HepG2 (cell line): Measurements from ENCODE around the gene MAPK14. TPM values are rescaled to one million over a fixed set of nuclear protein-coding genes. Genes with fewer than 3 reads are reported as not detected.
A peak's percentile ranks its signal among the peaks of the same experiment; 100 is the strongest.

ENCODE experiments used
- ATM ChIP-seq: fragments of 450-650 bp; IDR thresholded peaks from 2 replicates; pipeline ENCODE4 v1.7.1; 2017; ENCODE audit warnings: mild to moderate bottlenecking, borderline replicate concordance
- CENPX ChIP-seq: sonication (generic); formaldehyde crosslinking; IDR thresholded peaks from 2 replicates; pipeline ENCODE4 v1.9.0; 2021; ENCODE audit warnings: mild to moderate bottlenecking, missing genetic modification reagents, moderate library complexity
- HMG20A ChIP-seq: IDR thresholded peaks from 2 replicates; pipeline ENCODE4 v1.6.1; 2016; ENCODE audit warnings: borderline replicate concordance
- ISX ChIP-seq: sonication (generic); formaldehyde crosslinking; conservative IDR thresholded peaks from 2 replicates; pipeline ENCODE4 v1.5.0; 2020; ENCODE audit warnings: missing genetic modification reagents
- MBD4 ChIP-seq: IDR thresholded peaks from 2 replicates; pipeline ENCODE4 v1.6.1; 2012; ENCODE audit warnings: low read length, inconsistent platforms, borderline replicate concordance
- RXRA ChIP-seq: sonication (generic); formaldehyde crosslinking; IDR thresholded peaks from 2 replicates; pipeline ENCODE4 v1.5.1; 2020; ENCODE audit warnings: missing genetic modification reagents
- SATB2 ChIP-seq: sonication (generic); formaldehyde crosslinking; IDR thresholded peaks from 2 replicates; pipeline ENCODE4 v1.5.0; 2020; ENCODE audit warnings: missing genetic modification reagents
- ZNF143 ChIP-seq: sonication (generic); formaldehyde crosslinking; IDR thresholded peaks from 2 replicates; pipeline ENCODE4 v1.4.0; 2020; ENCODE audit warnings: missing genetic modification reagents
- ZNF562 ChIP-seq: sonication (generic); formaldehyde crosslinking; IDR thresholded peaks from 2 replicates; pipeline ENCODE4 v1.8.0; 2022; ENCODE audit warnings: missing genetic modification reagents, borderline replicate concordance
- ZNF678 ChIP-seq: sonication (generic); formaldehyde crosslinking; IDR thresholded peaks from 2 replicates; pipeline ENCODE4 v1.4.0; 2020; ENCODE audit warnings: mild to moderate bottlenecking, missing genetic modification reagents
- polyA plus RNA-seq, 8 experiments: library from polyadenylated mRNA; depleted of rRNA in 3 of 8; stranded (reverse) in 7 of 8; unstranded in 1 of 8; fragments of >200 nt; fragmentation: Illumina TruSeq in 4 of 8; extraction: Trizol in 4 of 8; gene quantifications; 2 replicates each; pipeline versions ENCODE4 v1.2.1 to v1.2.3, GENCODE V29; 2011 to 2016; ENCODE audit warnings: low read depth in 4 of 8, missing spikeins in 1 of 8, mixed read lengths in 1 of 8; ENCODE audit not compliant: insufficient read depth in 1 of 8
- total RNA-seq, 5 experiments: library from RNA; depleted of rRNA; stranded (reverse); fragments of >200 nt; fragmentation: Illumina TruSeq; extraction: Trizol; gene quantifications; 2 replicates each; pipeline ENCODE4 v1.2.3, GENCODE V29; 2016; ENCODE audit warnings: low read depth in 1 of 5
- TF ChIP-seq, protein P1 (sequence below): sonication (generic); formaldehyde crosslinking; IDR thresholded peaks from 2 replicates; pipeline ENCODE4 v1.4.0; 2020; ENCODE audit warnings: missing genetic modification reagents
- TF ChIP-seq, protein P2 (sequence below): sonication (generic); formaldehyde crosslinking; IDR thresholded peaks from 2 replicates; pipeline ENCODE4 v1.4.0; 2020; ENCODE audit warnings: missing genetic modification reagents, mild to moderate bottlenecking, borderline replicate concordance
- TF ChIP-seq, protein P3 (sequence below): sonication (generic); formaldehyde crosslinking; IDR thresholded peaks from 2 replicates; pipeline ENCODE4 v1.4.0; 2020; ENCODE audit warnings: mild to moderate bottlenecking, missing genetic modification reagents
- TF ChIP-seq, protein P4 (sequence below): sonication (generic); formaldehyde crosslinking; IDR thresholded peaks from 2 replicates; pipeline ENCODE4 v1.8.0; 2023; ENCODE audit warnings: mild to moderate bottlenecking, missing genetic modification reagents
- TF ChIP-seq, protein P5 (sequence below), 2 experiments: fragments of 450-650 bp in 1 of 2; sonication (generic) in 1 of 2; formaldehyde crosslinking in 1 of 2; IDR thresholded peaks; 2 replicates each; pipeline versions ENCODE4 v1.6.1 to v1.8.0; 2016 to 2022; ENCODE audit warnings: antibody characterized with exemption in 1 of 2, mild to moderate bottlenecking in 1 of 2, missing genetic modification reagents in 1 of 2

The MAPK14 gene
- total and polyA plus RNA-seq, 2 of the 13 experiments (the other 11 are each of a cell fraction or from before 2014, with no cell fraction given) = 66.3 to 67.3 TPM

DNA sequence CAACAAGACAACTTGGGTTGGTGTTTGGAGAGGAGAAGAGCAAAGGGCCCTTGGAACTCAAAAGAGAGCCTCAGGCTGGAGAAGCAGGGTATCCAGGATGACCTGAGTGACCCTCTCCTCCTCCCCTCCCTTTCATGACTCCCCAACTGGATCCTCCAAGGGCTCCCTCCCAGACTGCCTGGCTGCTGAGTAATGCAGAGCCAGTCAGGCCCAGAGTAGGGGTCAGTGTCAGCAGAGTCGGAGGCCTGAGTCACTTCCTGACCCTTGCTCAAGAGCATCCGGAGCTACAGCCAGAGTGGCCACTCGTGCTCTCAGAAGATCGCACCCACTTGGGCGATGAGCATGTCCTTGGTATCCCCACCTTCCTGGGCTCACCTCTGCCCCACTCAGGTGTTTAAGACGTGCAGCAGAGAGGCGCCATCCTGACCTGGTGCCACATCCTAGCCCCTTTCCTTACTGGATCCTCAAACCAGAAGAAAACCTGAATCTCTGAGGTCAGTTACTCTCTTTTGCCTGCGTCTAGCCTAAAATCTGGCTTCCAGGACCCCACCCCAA is 99.9 kb downstream of the MAPK14 start (continued):
- TF ChIP-seq HMG20A (CRISPR knock-in tag) (peak; percentile 73; the same call in 1 of the 2 replicates), CENPX (CRISPR knock-in tag) (no peak), ZNF143 (peak; percentile 8; the same call in 1 of the 2 replicates), ATM (no peak), RXRA (CRISPR knock-in tag) (peak; percentile 90), MBD4 (no peak), SATB2 (CRISPR knock-in tag) (no peak), ZNF678 (CRISPR knock-in tag) (no peak), ISX (CRISPR knock-in tag) (no peak), ZNF562 (CRISPR knock-in tag) (no peak)
- TF ChIP-seq, protein P1, sequence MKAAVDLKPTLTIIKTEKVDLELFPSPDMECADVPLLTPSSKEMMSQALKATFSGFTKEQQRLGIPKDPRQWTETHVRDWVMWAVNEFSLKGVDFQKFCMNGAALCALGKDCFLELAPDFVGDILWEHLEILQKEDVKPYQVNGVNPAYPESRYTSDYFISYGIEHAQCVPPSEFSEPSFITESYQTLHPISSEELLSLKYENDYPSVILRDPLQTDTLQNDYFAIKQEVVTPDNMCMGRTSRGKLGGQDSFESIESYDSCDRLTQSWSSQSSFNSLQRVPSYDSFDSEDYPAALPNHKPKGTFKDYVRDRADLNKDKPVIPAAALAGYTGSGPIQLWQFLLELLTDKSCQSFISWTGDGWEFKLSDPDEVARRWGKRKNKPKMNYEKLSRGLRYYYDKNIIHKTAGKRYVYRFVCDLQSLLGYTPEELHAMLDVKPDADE (CRISPR knock-in tag) = no peak
- TF ChIP-seq, protein P2, sequence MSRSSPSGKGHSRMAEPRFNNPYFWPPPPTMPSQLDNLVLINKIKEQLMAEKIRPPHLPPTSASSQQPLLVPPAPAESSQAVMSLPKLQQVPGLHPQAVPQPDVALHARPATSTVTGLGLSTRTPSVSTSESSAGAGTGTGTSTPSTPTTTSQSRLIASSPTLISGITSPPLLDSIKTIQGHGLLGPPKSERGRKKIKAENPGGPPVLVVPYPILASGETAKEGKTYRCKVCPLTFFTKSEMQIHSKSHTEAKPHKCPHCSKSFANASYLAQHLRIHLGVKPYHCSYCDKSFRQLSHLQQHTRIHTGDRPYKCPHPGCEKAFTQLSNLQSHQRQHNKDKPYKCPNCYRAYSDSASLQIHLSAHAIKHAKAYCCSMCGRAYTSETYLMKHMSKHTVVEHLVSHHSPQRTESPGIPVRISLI = no peak
- TF ChIP-seq, protein P3, sequence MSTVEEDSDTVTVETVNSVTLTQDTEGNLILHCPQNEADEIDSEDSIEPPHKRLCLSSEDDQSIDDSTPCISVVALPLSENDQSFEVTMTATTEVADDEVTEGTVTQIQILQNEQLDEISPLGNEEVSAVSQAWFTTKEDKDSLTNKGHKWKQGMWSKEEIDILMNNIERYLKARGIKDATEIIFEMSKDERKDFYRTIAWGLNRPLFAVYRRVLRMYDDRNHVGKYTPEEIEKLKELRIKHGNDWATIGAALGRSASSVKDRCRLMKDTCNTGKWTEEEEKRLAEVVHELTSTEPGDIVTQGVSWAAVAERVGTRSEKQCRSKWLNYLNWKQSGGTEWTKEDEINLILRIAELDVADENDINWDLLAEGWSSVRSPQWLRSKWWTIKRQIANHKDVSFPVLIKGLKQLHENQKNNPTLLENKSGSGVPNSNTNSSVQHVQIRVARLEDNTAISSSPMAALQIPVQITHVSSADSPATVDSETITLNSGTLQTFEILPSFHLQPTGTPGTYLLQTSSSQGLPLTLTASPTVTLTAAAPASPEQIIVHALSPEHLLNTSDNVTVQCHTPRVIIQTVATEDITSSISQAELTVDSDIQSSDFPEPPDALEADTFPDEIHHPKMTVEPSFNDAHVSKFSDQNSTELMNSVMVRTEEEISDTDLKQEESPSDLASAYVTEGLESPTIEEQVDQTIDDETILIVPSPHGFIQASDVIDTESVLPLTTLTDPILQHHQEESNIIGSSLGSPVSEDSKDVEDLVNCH (CRISPR knock-in tag) = no peak
- TF ChIP-seq, protein P4, sequence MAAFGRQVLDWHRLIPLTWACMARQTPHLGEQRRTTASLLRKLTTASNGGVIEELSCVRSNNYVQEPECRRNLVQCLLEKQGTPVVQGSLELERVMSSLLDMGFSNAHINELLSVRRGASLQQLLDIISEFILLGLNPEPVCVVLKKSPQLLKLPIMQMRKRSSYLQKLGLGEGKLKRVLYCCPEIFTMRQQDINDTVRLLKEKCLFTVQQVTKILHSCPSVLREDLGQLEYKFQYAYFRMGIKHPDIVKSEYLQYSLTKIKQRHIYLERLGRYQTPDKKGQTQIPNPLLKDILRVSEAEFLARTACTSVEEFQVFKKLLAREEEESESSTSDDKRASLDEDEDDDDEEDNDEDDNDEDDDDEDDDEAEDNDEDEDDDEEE (CRISPR knock-in tag) = no peak; the same call in 1 of the 2 replicates
- TF ChIP-seq, protein P5, sequence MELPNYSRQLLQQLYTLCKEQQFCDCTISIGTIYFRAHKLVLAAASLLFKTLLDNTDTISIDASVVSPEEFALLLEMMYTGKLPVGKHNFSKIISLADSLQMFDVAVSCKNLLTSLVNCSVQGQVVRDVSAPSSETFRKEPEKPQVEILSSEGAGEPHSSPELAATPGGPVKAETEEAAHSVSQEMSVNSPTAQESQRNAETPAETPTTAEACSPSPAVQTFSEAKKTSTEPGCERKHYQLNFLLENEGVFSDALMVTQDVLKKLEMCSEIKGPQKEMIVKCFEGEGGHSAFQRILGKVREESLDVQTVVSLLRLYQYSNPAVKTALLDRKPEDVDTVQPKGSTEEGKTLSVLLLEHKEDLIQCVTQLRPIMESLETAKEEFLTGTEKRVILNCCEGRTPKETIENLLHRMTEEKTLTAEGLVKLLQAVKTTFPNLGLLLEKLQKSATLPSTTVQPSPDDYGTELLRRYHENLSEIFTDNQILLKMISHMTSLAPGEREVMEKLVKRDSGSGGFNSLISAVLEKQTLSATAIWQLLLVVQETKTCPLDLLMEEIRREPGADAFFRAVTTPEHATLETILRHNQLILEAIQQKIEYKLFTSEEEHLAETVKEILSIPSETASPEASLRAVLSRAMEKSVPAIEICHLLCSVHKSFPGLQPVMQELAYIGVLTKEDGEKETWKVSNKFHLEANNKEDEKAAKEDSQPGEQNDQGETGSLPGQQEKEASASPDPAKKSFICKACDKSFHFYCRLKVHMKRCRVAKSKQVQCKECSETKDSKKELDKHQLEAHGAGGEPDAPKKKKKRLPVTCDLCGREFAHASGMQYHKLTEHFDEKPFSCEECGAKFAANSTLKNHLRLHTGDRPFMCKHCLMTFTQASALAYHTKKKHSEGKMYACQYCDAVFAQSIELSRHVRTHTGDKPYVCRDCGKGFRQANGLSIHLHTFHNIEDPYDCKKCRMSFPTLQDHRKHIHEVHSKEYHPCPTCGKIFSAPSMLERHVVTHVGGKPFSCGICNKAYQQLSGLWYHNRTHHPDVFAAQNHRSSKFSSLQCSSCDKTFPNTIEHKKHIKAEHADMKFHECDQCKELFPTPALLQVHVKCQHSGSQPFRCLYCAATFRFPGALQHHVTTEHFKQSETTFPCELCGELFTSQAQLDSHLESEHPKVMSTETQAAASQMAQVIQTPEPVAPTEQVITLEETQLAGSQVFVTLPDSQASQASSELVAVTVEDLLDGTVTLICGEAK (IDR thresholded peaks at IDR 0.05) = no peak
- TF ChIP-seq, protein P5 (CRISPR knock-in tag; IDR thresholded peaks at IDR 0.05) = no peak
